Tibial nerve (tissue), 4 donors: Measurements from ENCODE around the gene LCT. TPM values are rescaled to one million over a fixed set of nuclear protein-coding genes. Genes with fewer than 3 reads are reported as not detected.
A peak's percentile ranks its signal among the peaks of the same experiment; 100 is the strongest.

Source experiments
- DNase-seq, 2 donors: peaks; one replicate each; pipeline ENCODE4 v3.0.0-alpha.2; 2019; ENCODE audit warnings: low spot score in 2 of 2
- H3K27ac ChIP-seq, 4 donors: fragments of 200-600 bp; sonication (generic) in 3 of 4; one replicate each; pipeline ENCODE4 v1.5.1; 2017 to 2019; ENCODE audit warnings: mild to moderate bottlenecking in 1 of 4
- H3K27me3 ChIP-seq, 2 donors: fragments of 200-600 bp; sonication (generic) in 1 of 2; one replicate each; pipeline versions ENCODE4 v1.5.1 to v1.6.0; 2017 to 2019
- H3K36me3 ChIP-seq, 3 donors: fragments of 200-600 bp; sonication (generic); one replicate each; pipeline ENCODE4 v1.5.1; 2018 to 2019
- H3K4me1 ChIP-seq, 4 donors: fragments of 200-600 bp; sonication (generic) in 3 of 4; one replicate each; pipeline ENCODE4 v1.5.1; 2017 to 2019
- H3K4me3 ChIP-seq, 4 donors: fragments of 200-600 bp; sonication (generic) in 3 of 4; one replicate each; pipeline ENCODE4 v1.5.1; 2017 to 2019; ENCODE audit warnings: mild to moderate bottlenecking in 1 of 4, moderate library complexity in 1 of 4
- H3K9me3 ChIP-seq, 4 donors: fragments of 200-600 bp; sonication (generic) in 3 of 4; one replicate each; pipeline ENCODE4 v1.5.1; 2017 to 2019
- CTCF ChIP-seq, 5 experiments: fragments of 200-600 bp in 3 of 5; fragments of 450-650 bp in 2 of 5; sonication (generic) in 3 of 5; IDR thresholded peaks; one replicate each; pipeline ENCODE4 v1.5.1; 2016 to 2019; ENCODE audit warnings: antibody characterized with exemption in 5 of 5, mild to moderate bottlenecking in 3 of 5, moderate library complexity in 2 of 5
- EP300 ChIP-seq, 2 donors: sonication (generic); formaldehyde crosslinking; IDR thresholded peaks; one replicate each; pipeline ENCODE4 v1.6.1; 2017; ENCODE audit warnings: antibody characterized with exemption in 2 of 2, mild to moderate bottlenecking in 1 of 2
- POLR2A ChIP-seq, 2 donors: fragments of 450-650 bp; IDR thresholded peaks; one replicate each; pipeline ENCODE4 v1.6.1; 2017; ENCODE audit warnings: antibody characterized with exemption in 2 of 2, mild to moderate bottlenecking in 2 of 2, moderate library complexity in 2 of 2
- WGBS, 2 donors: methylation state at CpG; one replicate each; pipeline ENCODE4 v1.1.5; 2018; 5-methylcytosine and 5-hydroxymethylcytosine counted together
- small RNA-seq: library from RNA; depleted of rRNA; stranded (forward); fragments of <200 nt; gene quantifications from one replicate; pipeline ENCODE3, GENCODE V24; 2016
- total RNA-seq, 4 donors: library from RNA; depleted of rRNA; stranded (reverse); fragments of >200 nt; gene quantifications; one replicate each; pipeline ENCODE4 v1.1.0, GENCODE V29; 2016

The LCT gene
- total RNA-seq, 4 donors from 2014 or later, result under 0.01 TPM; not detected in 3

GRCh38 chr2:135741395-135742324 lies 95.3 kb downstream of the LCT start, which contains the start of gene UBXN4:
Gene UBXN4 (plus strand): TSS chr2:135741855. CDS start chr2:135741930, 75 bp downstream.
- Histone ChIP-seq H3K4me1 (peaks cover 0 to 40% (median 17%) of the 10 kb centered on the region in 4 donors), H3K27me3 (no peaks in the 10 kb centered on the region), H3K9me3 (no peaks in the 10 kb centered on the region), H3K36me3 (no peaks in the 10 kb centered on the region), H3K4me3 (peak within 1 kb of the TSS; percentile 76 to 93 (median 82)), H3K27ac (peak within 1 kb of the TSS; percentile 97 to 100 (median 99))
- DNase-seq, result peak; percentile 91 to 92
- WGBS, 2 donors, result 1 to 2% methylated on average over 48 to 62 of the region's 93 CpGs
- peak; percentile 23 to 94 for TF ChIP-seq EP300 (IDR thresholded peaks at IDR 0.05)
- peak; percentile 92 for TF ChIP-seq POLR2A (IDR thresholded peaks at IDR 0.05)
- TF ChIP-seq CTCF (IDR thresholded peaks at IDR 0.05), result peak in 3 of 5 experiments; percentile 10 to 22 (median 13)

GRCh38 chr2:135741043-135741394 lies 96.0 kb downstream of the LCT start:
- Histone ChIP-seq H3K27ac (peak overlapping the region; percentile 30 to 99 (median 98)), H3K4me3 (peak overlapping the region in 1 of 4 donors; percentile 81)

GRCh38 chr2:135740206-135740605 lies 96.8 kb downstream of the LCT start:
- 94% methylated on average over 3 of the region's 3 CpGs for WGBS, 2 donors
- Histone ChIP-seq H3K4me1 (peaks cover 0 to 25% (median 15%) of the 10 kb centered on the region in 4 donors), H3K4me3 (no peak overlapping the region), H3K36me3 (no peaks in the 10 kb centered on the region), H3K27ac (no peak overlapping the region), H3K27me3 (no peaks in the 10 kb centered on the region), H3K9me3 (no peaks in the 10 kb centered on the region)
- TF ChIP-seq EP300 (IDR thresholded peaks at IDR 0.05) (no peak), CTCF (IDR thresholded peaks at IDR 0.05) (no peak), POLR2A (IDR thresholded peaks at IDR 0.05) (no peak)
- no peak for DNase-seq

More at GRCh38 chr2:135741043-135741394, 96.0 kb downstream of the LCT start:
- Histone ChIP-seq H3K4me1 (peaks cover 0 to 34% (median 17%) of the 10 kb centered on the region in 4 donors), H3K27me3 (no peaks in the 10 kb centered on the region), H3K9me3 (no peaks in the 10 kb centered on the region), H3K36me3 (no peaks in the 10 kb centered on the region)
- TF ChIP-seq EP300 (IDR thresholded peaks at IDR 0.05) (no peak), CTCF (IDR thresholded peaks at IDR 0.05) (no peak), POLR2A (IDR thresholded peaks at IDR 0.05) (no peak)
- no peak for DNase-seq
- 79 to 84% methylated on average over 11 of the region's 11 CpGs for WGBS, 2 donors

Small RNA genes within 50 kb of the gene (small RNA-seq; reads per million reads assigned to genes)
- gene RF00019, result not detected

Other genes starting within 250 kb of the LCT start
- gene UBXN4, start 95.3 kb downstream of the LCT start, total RNA-seq, result 10 to 100 TPM; 57.6 to 72.0 (median 63.3) TPM
- gene MCM6, start 39.3 kb upstream of the LCT start, total RNA-seq, result 10 to 100 TPM; 14.1 to 17.8 (median 15.7) TPM
- 10 to 100 TPM; 43.7 to 56.7 (median 50.3) TPM for gene DARS1, start 148.4 kb upstream of the LCT start, total RNA-seq